HL-60/S4 treated with phorbol 12-myristate 13-acetate at 8.2 ng/mL for 4 days and 3 days (cell line): ENCODE measurements around the gene NELFB.

Experiments
- in situ Hi-C: fragments of 300-500 bp; cut with MboI; formaldehyde crosslinking; loops from 2 replicates; pipeline ENCODE4 v1.15.0; 2022; ENCODE audit warnings: low sequenced_read_pairs

NELFB gene

DNA sequence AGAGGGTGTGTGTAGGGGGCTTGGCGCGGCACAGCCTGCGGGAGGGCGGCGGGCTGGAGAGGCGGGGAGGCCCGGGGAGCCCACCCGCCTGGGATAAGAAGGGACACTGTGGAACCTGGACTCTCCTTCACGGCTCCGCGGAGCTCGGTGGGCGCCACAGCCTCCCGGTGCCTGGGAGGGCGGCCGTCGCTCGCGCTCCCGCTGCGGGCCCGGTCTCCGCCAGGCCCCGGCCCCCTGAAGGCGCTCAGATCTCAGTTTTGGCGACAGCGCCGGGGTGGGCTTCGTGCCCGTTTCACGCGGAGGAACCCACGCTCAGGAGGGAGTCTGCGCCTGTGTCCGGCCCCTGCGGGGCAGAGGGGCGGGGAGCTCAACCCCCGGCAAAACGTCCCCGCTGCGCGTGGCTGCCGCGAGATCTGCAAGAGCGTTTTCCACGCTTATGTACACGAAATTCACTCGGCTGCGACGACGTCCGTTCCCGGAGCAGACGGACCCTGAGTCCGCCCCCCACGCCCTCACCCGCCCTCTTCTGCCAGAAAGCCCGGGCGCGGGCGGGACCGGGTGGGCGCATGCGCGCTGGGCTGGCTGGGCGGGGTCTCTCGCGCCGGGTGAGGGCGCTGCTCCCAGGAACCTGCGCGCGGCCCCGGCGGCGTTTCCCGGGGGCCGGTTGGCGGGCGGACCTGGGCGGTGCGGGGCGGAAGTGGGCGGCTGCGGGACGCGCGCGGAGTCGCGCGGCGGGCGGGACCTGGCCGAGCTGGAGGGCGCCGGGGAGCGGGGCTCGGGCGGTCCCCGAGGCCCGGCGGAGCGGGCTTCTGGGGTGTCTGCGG, at the start of gene NELFB:
NELFB (plus strand) TSS at position 704 of the 824 bp plus-strand sequence.
- in situ Hi-C loops, result no loop called here

DNA sequence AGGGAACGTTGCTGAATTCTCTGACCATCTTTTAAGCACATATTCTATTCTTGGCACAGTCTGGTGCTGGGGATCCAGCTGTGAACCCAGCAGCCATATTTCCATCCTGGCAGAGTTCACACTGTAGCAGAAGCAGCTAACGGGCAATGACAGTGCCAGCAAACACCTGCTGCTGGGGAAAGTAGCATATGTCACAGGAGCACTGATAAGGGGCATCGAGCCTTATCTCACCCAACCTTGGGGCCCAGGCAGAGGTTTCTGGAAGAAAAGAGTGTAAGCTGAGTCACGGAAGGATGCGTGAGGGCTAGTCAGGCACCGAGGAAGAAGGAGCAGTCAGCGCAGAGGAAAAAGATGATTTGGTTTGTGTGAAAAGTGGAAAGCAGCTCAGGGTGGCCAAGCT, 48.5 kb upstream of the NELFB start:
- in situ Hi-C loops, result no loop called here

DNA sequence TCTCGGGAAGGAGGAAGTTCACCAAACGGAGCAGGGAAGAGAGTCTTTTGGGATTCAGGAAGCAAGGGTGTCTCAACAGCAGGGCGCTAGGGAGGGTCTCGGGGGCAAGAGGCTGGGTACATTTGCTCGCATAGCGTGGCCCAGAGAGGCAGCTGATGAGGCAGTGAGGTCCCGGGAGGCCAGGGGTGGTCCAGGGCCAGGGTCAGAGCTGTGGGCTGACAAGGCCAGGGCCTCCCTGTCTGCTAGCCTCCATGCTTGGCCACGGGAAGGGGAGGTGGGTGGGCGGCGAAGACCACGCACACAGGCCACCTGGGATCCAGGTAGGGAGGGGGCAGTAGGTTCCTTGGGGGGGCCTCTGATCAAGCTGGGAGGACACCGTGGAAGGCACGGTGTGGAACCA, 43.6 kb upstream of the NELFB start:
- in situ Hi-C loops, result no loop called here

DNA sequence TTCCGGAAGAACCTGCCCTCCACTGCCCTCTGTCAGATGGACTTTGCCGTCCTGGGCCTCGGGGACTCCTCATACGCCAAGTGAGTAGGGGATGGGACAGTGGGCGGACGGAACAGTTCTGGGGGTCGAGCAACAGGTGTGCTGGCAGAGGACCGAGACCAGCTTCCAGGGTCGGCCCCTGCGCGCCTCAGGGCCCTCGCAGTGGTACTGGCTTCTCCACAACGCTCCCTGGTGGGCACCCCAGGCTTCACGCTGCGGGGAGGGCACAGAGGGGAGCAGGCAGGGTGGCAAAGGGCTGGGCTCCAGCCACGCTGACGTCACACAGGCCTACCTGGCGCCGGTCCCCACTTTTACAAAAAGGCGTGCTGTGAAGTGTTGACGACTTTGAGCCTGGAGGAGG, 42.6 kb upstream of the NELFB start:
- in situ Hi-C loops, result no loop called here

DNA sequence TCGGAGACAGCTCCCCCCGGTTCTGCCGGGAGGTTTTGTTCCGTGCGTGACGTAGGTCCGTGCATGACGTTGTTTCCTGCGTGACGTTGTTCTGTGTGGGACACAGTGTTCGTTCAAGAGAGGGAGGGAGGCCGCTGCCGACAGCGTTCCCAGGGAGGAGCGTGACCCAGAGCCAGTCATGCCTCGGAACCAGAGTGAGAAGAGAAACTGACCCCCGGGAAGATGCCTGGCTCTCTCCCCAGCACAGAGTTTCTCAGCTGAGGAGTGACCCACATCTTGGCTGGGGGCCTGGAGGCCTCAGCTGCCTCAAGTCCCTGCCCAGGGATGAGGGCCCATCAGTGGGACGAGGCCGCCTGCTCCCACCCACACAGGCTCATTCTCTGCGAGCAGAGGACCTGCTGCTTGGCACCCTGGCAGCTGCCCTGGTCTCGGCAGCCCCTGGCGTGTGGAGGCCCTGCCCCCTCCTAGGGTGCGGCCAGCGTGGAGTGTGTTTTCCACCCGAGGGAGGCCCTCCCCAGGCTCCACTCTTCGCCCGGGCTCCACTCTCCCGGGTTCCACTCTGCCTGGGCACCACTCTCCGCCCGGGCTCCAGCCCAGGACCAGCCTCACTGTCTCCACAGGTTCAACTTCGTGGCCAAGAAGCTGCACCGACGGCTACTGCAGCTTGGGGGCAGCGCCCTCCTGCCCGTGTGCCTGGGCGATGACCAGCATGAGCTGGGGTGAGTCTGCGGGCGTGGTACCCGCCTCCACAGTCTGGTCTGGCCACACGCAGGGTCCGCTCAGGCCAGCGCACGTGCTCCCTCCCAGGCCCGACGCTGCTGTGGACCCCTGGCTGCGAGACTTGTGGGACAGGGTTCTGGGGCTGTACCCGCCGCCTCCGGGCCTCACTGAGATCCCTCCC, 41.7 kb upstream of the NELFB start:
- in situ Hi-C loops, result no loop called here

DNA sequence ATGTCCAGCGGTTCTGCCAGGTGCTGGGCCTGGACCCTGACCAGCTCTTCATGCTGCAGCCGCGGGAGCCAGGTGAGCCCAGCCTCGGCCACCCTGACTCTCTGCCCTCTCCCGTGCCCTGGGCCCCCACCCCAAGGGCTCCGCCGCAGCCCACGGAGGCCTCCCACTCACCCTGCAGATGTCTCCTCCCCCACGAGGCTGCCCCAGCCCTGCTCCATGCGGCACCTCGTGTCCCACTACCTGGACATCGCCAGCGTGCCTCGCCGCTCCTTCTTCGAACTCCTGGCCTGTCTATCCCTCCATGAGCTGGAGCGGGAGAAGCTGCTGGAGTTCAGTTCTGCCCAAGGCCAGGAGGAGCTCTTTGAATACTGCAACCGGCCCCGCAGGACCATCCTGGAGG, 40.5 kb upstream of the NELFB start:
- in situ Hi-C loops, result no loop called here

DNA sequence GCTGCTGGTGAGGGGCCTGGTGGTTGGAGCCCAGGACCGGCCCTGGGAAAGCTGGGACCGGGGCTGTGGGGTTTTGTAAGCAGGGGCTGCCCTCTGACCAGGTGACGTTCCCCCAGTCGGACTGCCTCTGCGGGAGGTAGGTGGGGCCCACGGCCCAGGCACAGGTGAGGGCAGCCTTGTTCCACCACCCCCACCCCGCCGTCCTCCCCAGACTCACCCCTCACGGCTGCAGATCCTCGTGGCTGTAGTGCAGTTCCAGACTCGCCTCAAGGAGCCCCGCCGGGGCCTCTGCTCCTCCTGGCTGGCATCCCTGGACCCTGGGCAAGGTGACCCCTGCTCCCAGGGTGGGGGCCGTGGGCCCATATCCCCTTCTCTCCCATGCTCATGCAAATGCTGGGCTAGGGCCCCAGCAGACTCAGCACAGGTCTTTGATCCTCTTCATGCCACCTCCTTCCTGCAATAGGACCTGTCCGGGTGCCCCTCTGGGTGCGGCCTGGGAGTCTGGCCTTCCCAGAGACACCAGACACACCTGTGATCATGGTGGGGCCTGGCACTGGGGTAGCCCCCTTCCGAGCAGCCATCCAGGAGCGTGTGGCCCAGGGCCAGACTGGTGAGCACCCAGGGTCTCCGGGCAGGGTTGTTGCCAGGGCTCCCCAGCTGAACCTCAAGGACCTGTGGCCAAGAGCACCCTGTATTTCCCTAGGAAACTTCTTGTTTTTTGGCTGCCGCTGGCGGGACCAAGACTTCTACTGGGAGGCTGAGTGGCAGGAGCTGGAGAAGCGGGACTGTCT, 39.7 kb upstream of the NELFB start:
- in situ Hi-C loops, result no loop called here

DNA sequence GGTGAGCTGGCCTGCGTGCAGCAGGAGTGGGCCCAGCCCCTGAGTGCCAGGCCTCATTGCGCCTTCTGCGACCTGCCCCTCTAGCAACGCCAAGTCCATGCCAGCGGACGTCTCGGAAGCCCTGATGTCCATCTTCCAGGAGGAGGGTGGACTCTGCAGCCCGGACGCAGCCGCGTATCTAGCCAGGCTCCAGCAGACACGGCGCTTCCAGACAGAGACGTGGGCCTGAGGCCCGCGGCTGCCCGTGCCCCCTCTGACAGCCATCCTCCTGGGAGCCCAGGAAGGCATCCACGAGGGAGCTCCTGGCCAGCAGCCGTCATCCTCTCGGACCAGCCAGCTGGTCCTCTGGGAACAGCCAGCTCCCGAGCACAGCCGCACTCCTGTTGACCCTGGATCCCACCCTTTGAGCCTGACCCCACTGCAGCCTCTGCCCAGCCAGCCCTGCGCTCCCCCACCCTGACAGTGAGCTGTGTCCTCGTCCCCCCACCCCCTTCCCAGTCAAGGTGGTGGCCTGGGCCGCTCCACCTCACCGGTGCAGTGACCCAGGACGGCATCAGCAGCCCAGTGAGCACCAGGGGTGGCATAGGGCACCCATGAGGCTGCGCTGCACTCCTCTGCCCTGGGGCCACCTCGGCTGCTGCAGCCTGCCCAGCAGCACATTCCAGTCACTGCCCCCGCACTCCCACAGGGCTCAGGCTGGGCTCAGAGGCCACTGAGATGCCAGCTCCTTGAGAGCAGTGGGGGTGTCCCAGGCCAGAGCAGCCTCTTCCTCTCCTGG, 38.8 kb upstream of the NELFB start:
- in situ Hi-C loops, result no loop called here

DNA sequence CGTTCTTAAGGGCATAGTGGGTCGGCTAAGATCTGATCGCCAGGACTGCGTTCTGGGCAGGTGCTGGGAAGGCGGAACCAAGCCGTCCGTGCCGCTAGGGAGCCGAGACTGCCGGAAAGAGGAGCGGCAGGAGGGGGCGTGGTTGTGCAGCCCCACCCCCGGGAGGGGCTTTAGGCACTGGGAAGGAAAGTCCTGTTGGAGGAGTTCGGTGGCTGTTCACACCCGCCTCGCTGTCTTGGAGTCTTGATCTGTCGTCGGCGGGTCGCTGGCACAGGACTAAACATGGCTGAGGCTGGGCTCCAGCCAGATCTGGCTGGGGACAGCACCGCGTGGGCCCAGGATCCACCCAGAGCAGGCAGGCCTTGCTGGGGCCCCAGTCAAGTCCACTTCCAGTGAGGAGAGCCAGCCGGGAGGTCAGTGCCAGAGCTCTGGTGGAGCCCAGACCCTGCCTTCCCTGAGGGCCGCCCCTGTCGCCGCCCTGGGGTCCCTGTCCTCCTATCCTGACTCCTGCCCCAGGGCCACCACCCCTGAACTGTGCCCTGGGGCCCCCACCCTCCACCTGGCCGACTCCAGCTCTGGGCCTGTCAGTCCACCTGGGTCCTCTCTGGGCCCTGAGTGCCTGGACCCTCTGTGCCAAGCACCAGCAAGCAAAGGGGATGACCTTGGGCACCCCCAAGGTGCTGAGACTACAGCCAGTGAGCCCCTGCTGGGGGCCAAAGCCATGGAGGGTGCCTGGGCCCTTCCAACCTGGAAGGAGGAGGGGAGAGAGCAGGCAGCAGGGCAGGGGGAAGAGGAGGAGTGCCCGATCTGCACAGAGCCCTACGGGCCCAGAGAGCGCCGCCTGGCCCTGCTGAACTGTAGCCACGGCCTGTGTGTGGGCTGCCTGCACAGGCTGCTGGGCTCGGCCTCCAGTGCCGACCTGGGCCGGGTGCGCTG, 37.6 kb upstream of the NELFB start:
- in situ Hi-C loops, result no loop called here

DNA sequence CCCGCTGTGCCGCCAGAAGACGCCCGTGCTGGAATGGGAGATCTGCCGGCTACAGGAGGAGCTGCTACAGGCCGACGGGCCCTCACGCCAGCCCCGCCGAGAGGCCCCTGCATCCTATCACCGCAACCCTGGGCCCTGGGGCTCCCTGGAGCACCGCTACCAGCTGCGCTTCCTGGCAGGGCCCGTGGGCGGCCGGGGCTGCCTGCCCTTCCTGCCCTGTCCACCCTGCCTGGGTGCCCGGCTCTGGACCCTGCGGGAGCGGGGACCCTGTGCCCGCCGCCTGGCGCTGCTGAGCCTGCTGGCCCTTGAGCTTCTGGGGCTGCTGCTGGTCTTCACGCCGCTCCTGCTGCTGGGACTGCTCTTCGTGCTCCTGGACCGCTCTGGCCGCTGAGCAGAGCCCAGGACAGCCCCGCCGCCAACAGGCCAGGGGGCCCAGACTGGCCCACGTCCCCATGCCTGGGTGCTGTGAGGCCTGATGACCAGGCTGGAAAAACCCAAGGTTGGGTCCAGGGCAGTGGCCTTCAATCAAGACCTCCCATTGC, 36.8 kb upstream of the NELFB start:
- in situ Hi-C loops, result no loop called here

DNA sequence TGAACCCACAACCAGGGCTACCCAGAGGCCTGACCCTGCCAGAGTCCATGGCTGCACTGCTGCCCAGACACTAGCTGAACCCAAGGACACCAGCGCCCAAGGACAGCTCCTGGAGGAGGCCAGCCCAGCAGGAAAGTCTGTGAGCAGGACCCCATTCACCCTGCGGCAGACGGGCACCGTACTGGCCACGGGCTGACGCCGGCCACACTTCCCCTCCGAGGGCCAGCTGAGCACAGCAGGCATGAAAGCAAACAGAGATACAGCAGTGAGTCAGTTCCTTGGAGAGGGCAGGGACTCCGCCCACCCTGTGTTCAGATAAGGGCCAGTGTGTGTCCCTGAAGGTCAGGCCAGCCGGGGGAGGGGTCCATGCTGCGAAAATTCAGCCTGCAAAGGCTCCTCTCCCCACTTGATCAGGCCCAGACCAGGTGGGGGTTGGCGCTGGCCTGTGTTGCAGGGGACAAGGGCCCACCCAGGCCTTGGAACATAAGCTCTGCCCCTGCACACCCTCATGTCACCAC, 36.3 kb upstream of the NELFB start:
- in situ Hi-C loops, result no loop called here

DNA sequence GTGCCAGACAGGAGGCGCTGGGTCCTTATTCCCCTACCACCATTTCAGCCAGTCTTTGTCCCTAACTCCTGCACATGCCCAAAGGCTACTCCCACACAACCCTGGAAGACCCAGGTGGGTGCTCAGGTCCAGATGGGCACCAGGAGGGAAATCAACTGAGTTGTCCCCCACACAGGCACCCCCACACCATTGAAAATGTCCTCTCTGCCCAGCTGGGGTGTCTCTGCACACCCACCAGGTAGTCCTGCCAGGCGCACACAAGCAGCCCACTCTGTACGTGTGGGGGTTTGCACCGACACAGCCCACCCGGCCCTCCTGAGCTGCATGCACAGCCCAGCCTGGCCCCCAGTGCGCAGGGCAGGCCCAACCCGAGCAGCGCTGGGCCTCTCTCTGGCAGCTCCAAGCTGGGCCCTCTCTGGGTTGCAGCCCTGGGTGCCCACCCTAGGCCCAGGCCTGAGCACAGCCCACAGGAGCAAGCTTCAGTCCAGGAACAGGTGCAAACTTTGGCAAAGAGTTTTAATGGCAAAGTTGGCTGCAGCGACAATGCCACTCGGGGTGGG, 35.3 kb upstream of the NELFB start:
- in situ Hi-C loops, result loop anchor here (10.0 kb wide), 1 partner anchor 95 kb away; no protein-coding TSS in a partner anchor

DNA sequence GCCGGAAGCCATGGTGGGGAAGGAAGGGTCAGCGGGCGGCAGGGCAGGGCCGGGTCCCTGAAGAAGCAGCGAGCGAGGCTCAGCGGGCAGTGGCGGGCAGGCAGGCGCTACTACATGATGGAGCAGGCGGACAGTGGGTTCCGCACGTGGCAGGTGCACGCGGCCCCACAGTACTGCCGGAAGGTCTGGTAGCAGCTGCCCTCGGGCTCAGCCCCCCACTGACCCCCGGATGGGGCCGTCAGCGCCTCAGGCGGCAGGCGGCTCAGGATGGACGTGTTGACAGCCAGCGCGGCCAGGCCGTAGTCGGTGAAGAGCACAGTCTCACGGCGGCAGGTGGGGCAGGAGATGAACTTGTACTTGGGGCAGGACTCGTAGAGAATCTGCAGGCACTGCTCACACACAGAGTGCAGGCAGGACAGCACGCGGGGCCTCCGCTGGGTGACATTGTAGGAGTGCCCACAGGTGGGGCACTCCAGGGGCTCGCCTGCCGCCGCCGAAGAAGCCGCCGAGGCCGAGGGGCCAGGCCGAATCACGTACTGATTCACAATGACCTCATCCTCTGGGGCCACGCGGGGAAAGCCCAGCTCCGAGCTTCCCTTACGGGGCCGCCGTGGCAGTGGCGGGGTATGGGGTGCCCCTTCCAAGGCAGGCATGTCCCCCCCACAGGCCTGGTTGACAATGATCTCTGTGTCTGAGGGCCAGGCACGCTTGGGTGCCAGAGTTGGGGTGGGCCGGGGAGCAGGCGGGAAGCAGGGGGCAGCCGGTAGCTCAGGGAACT, 34.6 kb upstream of the NELFB start:
- in situ Hi-C loops, result loop anchor here (10.0 kb wide), 1 partner anchor 96 kb away; no protein-coding TSS in a partner anchor

DNA sequence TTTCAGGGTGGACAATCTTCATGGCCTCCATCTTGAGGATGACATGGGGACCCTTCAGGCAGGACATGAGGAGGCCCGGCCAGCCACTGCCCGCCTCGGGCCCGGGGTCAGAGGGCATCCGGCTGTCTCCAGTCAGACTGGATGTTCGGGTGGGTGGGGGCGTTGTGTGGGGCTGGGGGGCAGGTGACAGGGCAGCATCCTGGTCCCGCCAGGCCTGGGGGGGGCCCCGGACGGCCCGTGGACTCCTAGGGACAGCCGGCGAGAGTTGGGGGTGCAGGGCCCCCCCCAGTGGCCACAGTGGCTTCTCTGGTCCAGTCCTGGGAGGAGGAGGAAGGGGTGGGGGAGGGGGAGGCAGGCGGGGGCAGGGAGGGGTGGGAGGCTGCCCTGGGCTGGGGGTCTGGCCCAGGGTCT, 34.0 kb upstream of the NELFB start:
- in situ Hi-C loops, result loop anchor here (10.0 kb wide), 1 partner anchor 96 kb away; no protein-coding TSS in a partner anchor

DNA sequence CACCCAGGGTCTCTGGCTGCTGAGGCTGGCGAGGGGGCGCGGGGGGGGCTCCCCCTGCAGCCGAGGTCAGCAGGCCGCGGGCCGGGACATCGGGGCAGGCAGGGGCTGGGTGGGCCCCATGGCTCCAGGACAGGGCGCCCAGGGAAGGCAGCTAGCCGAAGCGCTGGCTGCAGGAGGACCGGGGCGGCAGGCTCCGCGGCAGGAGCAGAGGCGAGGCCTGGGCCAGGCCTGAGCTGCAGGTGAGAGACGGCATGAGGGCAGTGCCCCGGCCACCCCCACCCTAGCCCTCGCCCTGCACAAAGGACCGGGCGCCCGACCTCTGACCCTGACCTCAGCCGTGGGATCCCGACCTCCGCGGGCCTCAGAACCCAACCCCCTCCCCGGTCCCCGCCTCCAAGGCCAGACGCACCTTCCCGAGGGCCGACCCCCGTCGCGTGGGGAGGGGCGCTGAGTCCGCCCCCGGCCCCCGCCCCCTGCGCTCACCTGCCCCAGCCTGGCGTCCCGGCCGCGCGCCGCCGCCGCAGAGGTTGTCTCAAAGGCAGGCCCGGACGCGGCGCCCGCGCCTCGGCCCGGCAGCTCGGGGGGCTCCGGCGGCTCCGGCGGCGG, 33.5 kb upstream of the NELFB start:
- in situ Hi-C loops, result loop anchor here (10.0 kb wide), 1 partner anchor 97 kb away; no protein-coding TSS in a partner anchor

DNA sequence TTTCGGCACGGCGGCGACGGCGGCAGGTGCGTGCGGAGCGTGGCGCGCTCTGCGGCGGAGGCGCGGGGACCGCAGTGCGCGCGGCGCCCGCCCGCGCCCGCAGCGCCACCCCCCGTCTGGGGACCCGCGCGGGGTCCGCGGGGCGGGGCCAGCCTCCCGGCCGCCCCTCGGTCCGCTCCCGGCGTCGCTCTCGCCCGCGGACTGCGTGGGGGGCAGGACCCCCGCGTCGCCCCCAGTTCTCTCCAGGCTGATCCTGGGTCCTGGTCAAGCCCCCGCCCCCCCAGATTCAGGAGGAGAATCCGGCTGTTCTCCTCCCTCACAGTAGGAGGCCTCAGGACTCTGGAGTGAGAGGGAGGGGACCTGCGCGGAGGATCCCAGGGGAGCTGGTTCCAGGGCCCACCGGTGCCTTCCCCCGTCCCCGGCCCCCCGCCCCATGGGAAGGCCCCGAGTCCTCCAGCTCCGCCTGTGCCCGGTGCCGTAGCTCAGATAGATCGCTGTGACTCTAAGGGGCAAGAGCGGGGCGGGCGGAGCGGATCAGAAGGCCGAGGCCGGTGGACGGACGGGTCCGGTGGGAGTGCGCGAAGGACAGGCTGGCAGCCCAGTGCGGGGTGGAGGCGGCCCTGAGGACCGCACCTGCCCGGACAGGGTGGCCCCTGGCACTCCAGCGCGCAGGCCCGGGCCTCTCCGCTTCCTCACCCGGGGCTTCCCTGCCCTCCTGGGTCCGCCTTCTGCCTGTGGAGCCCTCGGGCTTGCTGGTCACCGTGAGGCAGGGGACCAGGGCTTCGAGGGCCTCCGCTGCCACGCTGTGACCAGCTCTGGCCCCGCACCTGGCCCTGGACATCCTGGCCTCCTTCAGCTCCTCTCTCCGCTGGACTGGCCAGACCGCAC, 32.7 kb upstream of the NELFB start, which contains the start of gene RNF208:
RNF208 (minus strand) TSS at position 51 of the 888 bp plus-strand sequence. CDS start 1,028 bp downstream, outside the sequence.
- in situ Hi-C loops, result loop anchor here (10.0 kb wide), 1 partner anchor 98 kb away; no protein-coding TSS in a partner anchor
